Measurements from ENCODE around the gene OCIAD1.

DNA sequence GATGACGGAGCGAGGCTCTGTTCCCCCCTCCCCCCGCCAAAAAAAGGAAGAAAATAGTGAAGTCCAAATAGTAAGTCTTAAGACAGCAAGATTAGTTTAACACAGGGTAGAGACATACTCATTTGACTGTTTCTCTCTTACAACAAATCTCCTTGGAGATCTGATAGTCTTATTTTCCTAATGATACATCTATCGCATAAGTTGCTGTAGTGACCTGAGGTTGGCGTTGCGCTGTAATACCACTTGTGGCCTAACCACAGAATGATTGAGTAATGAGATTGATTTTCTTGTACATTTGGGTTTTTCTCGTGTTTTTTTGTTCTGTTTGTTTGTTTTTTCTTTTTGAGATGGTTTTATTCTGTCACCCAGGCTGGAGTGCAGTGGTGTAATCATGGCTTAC, 27.2 kb downstream of the OCIAD1 start:
- TF ChIP-seq EZH2 (IDR thresholded peaks at IDR 0.05): no peak
- no peak for TF ChIP-seq POLR2AphosphoS5 (IDR thresholded peaks at IDR 0.05; ENCODE audit: borderline replicate concordance, low read depth, low read length)
- no peak for TF ChIP-seq FOXP2 (optimal IDR thresholded peaks at IDR 0.05; ENCODE audit: control extremely low read depth, extremely low read length, insufficient read depth)

All from SK-N-MC (cell line).